CD8-positive, alpha-beta memory T cell (primary cell): Measurements from ENCODE around the gene AHDC1. TPM values are rescaled to one million over a fixed set of nuclear protein-coding genes. Genes with fewer than 3 reads are reported as not detected.
A peak's percentile ranks its signal among the peaks of the same experiment; 100 is the strongest.
"Not testable (repeated sequence)": the region's sequence is repeated elsewhere in the genome, so short reads cannot be mapped to it uniquely, and the experiment has no call there.

Experiments used
- CTCF ChIA-PET: fragments of 350-600 bp; sonication (Branson Sonifier 250); formaldehyde crosslinking; loops from one replicate; lab custom pipeline; 2021; ENCODE audit warnings: antibody characterized with exemption; lab: Charles Lee
- POLR2A ChIA-PET: fragments of 350-600 bp; sonication (Branson Sonifier 250); formaldehyde crosslinking; loops from one replicate; lab custom pipeline; 2021; ENCODE audit warnings: antibody characterized with exemption; lab: Charles Lee
- DNase-seq, 5 donors: peaks; one replicate each; pipeline versions ENCODE4 v3.0.0 to v3.0.0-alpha.2; 2020 to 2022; ENCODE audit warnings: mixed read lengths in 1 of 5
- H3K27ac ChIP-seq: one replicate; pipeline ENCODE4 v1.7.0; 2013; ENCODE audit warnings: low read depth, mild to moderate bottlenecking, low read length, moderate library complexity
- H3K27me3 ChIP-seq: 2 replicates; pipeline ENCODE4 v1.7.0; 2013; ENCODE audit warnings: low read length, mild to moderate bottlenecking; ENCODE audit not compliant: insufficient read depth, poor library complexity, severe bottlenecking
- H3K36me3 ChIP-seq: 2 replicates; pipeline ENCODE4 v1.7.0; 2013; ENCODE audit warnings: mild to moderate bottlenecking, low read length, moderate library complexity; ENCODE audit not compliant: insufficient read depth
- H3K4me1 ChIP-seq: 2 replicates; pipeline ENCODE4 v1.7.0; 2013; ENCODE audit warnings: mild to moderate bottlenecking, low read length, moderate library complexity; ENCODE audit not compliant: insufficient read depth
- H3K4me3 ChIP-seq: 2 replicates; pipeline ENCODE4 v1.7.0; 2013; ENCODE audit warnings: mild to moderate bottlenecking, low read length
- H3K9me3 ChIP-seq: 2 replicates; pipeline ENCODE4 v1.7.0; 2013; ENCODE audit warnings: mild to moderate bottlenecking, low read length
- H3K27ac Mint-ChIP-seq, 8 donors: one replicate each; pipeline ENCODE4 v1.8.0; 2020 to 2021; ENCODE audit warnings: mixed read lengths in 8 of 8, mild to moderate bottlenecking in 6 of 8, inconsistent platforms in 3 of 8, moderate library complexity in 3 of 8
- H3K27me3 Mint-ChIP-seq, 2 donors: one replicate each; pipeline ENCODE4 v1.8.0; 2020 to 2021; ENCODE audit warnings: mixed read lengths in 2 of 2, mild to moderate bottlenecking in 1 of 2, moderate library complexity in 1 of 2
- H3K36me3 Mint-ChIP-seq, 3 donors: one replicate each; pipeline ENCODE4 v1.8.0; 2020 to 2021; ENCODE audit warnings: mixed read lengths in 3 of 3, inconsistent platforms in 1 of 3, mild to moderate bottlenecking in 1 of 3
- H3K4me1 Mint-ChIP-seq, 3 donors: one replicate each; pipeline ENCODE4 v1.8.0; 2020 to 2021; ENCODE audit warnings: mixed read lengths in 3 of 3, inconsistent platforms in 1 of 3, mild to moderate bottlenecking in 1 of 3
- H3K4me3 Mint-ChIP-seq, 7 donors: one replicate each; pipeline ENCODE4 v1.8.0; 2020 to 2021; ENCODE audit warnings: mixed read lengths in 7 of 7, mild to moderate bottlenecking in 6 of 7, moderate library complexity in 4 of 7, inconsistent platforms in 2 of 7
- H3K9me3 Mint-ChIP-seq, 5 donors: one replicate each; pipeline ENCODE4 v1.8.0; 2020 to 2022; ENCODE audit warnings: mixed read lengths in 5 of 5, mild to moderate bottlenecking in 3 of 5, moderate library complexity in 2 of 5, inconsistent platforms in 1 of 5
- polyA plus RNA-seq: library from polyadenylated mRNA; unstranded; fragments of 300-500 nt; fragmentation: Illumina TruSeq; gene quantifications from one replicate; pipeline ENCODE4 v1.2.3, GENCODE V29; 2021
- total RNA-seq, 2 experiments: library from RNA; stranded (reverse); gene quantifications; one replicate each; pipeline ENCODE4 v1.2.3, GENCODE V29; 2021

The AHDC1 gene
- total and polyA plus RNA-seq, 3 experiments from 2014 or later = 1.9 to 11.5 (median 11.5) TPM

DNA sequence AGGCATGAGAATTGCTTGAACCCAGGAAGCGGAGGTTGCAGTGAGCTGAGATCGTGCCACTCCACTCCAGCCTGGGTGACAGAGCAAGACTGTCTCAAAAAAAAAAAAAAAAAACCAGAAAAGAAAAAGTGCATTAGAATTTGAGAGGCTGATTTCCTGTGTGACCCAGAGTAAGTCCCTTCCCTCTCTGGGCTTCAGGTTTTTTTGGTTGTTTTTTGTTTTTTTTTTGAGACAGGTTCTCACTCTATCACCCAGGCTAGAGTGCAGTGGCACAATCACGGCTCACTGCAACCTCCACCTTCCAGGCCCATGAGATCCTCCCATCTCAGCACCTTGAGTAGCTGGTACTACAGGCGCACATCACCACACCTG lies 65.7 kb downstream of the AHDC1 start:
- H3K36me3 ChIP-seq, H3K4me1 Mint-ChIP-seq, H3K4me3 Mint-ChIP-seq, H3K4me3 ChIP-seq, H3K9me3 Mint-ChIP-seq, H3K27me3 ChIP-seq, POLR2A ChIA-PET, H3K27me3 Mint-ChIP-seq, H3K9me3 ChIP-seq, H3K4me1 ChIP-seq, H3K27ac ChIP-seq, DNase-seq: not testable (repeated sequence)
- Mint-ChIP-seq H3K36me3 (peaks cover 0 to 12% (median 3%) of the 10 kb centered on the region in 3 donors), H3K27ac (peak overlapping the region in 1 of 8 donors; percentile 27)
- CTCF ChIA-PET = interaction anchor here (0.9 to 1.7 kb wide), 2 partner anchors 16 to 30 kb away, joined by 3 to 6 read pairs; no protein-coding TSS in a partner anchor

DNA sequence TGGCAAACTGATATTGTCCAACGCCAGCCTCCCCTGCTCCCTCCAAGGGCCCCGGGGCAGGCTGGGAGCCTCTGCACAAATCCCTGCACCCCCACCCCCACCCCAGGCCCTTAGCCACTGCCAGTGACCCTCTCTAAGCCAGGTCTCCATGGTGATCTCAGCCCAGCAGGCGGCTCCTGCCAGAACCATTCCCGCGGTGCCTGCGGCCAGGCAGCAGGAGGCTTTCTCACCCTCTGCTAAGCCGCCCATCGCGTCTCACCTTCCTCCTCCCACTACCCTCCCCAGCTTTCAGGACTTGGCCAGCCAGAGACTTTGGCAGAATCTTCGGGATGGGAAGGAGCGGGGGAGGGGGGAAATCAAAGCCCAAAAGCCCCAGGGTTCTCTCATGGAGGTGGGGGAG lies 67.2 kb downstream of the AHDC1 start:
- H3K36me3 ChIP-seq = no peaks in the 10 kb centered on the region
- peaks cover 0 to 17% (median 2%) of the 10 kb centered on the region in 3 donors for H3K36me3 Mint-ChIP-seq
- H3K4me1 Mint-ChIP-seq = peaks cover 10 to 12% (median 10%) of the 10 kb centered on the region in 3 donors
- ChIA-PET POLR2A (no interaction called here), CTCF (interaction anchor here (1.2 to 1.7 kb wide), 2 partner anchors 11 to 20 kb away, joined by 3 read pairs; no protein-coding TSS in a partner anchor)
- H3K27me3 ChIP-seq = no peaks in the 10 kb centered on the region
- H3K9me3 ChIP-seq = no peaks in the 10 kb centered on the region
- no peak overlapping the region for H3K4me3 ChIP-seq
- peak overlapping the region in 1 of 8 donors; percentile 57 for H3K27ac Mint-ChIP-seq
- no peak for DNase-seq
- H3K27ac ChIP-seq = no peak overlapping the region
- no peaks in the 10 kb centered on the region for H3K27me3 Mint-ChIP-seq
- no peaks in the 10 kb centered on the region for H3K4me1 ChIP-seq
- H3K9me3 Mint-ChIP-seq = no peaks in the 10 kb centered on the region
- H3K4me3 Mint-ChIP-seq = no peak overlapping the region

DNA sequence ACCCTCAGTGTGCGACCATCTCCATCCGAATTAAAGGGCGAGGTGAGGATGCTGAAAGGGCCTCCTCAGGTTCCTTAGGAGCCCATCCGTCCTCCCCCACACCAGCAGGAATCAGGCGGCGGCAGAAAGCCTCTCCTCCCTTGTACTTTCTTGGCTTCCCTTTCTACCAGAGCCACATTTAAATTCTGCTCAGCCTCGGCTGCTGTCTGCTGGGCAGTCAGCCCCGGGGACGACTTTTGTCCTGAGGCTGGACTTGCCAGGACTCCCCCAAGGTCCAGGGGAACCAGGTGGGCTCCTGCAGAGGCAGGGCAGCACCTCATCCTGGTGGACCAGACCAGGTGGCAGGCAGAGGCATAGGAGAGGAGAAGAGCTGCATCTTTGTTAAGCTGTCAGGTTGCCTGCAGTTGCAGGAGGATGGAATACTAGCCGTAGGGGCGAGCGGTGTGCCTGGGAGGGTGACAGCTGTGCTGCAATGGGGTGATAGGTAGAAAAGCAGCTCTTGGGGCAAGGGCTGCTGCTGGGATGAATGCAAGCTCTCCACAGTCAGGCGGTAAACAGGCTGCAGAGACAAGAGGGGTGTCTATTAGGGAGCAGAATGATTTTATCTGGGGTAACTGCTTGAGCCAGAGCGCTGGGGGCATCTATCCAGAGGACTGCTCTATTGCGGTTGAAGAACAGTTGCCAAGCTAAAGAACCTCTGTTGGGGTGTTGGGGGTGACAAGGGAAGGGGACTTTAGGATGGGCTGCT lies 67.8 kb downstream of the AHDC1 start:
- H3K36me3 ChIP-seq = no peaks in the 10 kb centered on the region
- H3K9me3 ChIP-seq = no peaks in the 10 kb centered on the region
- H3K9me3 Mint-ChIP-seq = no peaks in the 10 kb centered on the region
- no peak overlapping the region for H3K4me3 ChIP-seq
- H3K36me3 Mint-ChIP-seq = peaks cover 0 to 17% (median 2%) of the 10 kb centered on the region in 3 donors
- no peak for DNase-seq
- no peaks in the 10 kb centered on the region for H3K4me1 ChIP-seq
- ChIA-PET POLR2A (no interaction called here), CTCF (interaction anchor here (1.2 to 1.7 kb wide), 2 partner anchors 10 to 21 kb away, joined by 3 read pairs; no protein-coding TSS in a partner anchor)
- peak overlapping the region in 2 of 8 donors; percentile 47 to 84 for H3K27ac Mint-ChIP-seq
- H3K27ac ChIP-seq = no peak overlapping the region
- peaks cover 10 to 12% (median 10%) of the 10 kb centered on the region in 3 donors for H3K4me1 Mint-ChIP-seq
- peak overlapping the region in 1 of 7 donors; percentile 12 for H3K4me3 Mint-ChIP-seq
- H3K27me3 ChIP-seq = no peaks in the 10 kb centered on the region
- H3K27me3 Mint-ChIP-seq = no peaks in the 10 kb centered on the region

DNA sequence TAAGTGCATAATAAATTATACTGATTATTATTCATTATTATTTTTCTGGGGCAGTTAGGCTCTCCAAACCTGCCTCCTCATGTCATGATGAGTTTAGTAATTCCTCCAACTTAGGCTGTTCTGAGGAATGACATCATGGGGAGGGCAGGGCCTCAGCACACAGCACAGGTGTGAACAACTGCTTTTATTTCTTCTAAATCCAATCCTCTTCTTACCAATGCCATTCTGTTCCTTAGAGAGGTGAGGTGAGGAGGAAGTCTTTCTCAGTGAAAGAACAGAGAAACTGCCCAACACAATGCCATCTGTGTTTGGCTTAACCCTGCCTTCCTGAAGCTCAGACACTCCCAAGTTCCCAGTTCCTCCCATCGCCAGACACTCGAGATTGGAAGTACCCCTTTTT lies 68.6 kb downstream of the AHDC1 start:
- Histone ChIP-seq H3K27ac (no peak overlapping the region), H3K4me1 (no peaks in the 10 kb centered on the region), H3K4me3 (no peak overlapping the region), H3K27me3 (no peaks in the 10 kb centered on the region), H3K36me3 (no peaks in the 10 kb centered on the region), H3K9me3 (no peaks in the 10 kb centered on the region)
- CTCF ChIA-PET = interaction anchor here (1.2 to 1.7 kb wide), 2 partner anchors 10 to 21 kb away, joined by 3 read pairs; no protein-coding TSS in a partner anchor
- H3K27ac Mint-ChIP-seq = peak overlapping the region in 2 of 8 donors; percentile 43 to 61
- peaks cover 0 to 17% (median 2%) of the 10 kb centered on the region in 3 donors for H3K36me3 Mint-ChIP-seq
- no peaks in the 10 kb centered on the region for H3K27me3 Mint-ChIP-seq
- no peaks in the 10 kb centered on the region for H3K9me3 Mint-ChIP-seq
- H3K4me3 Mint-ChIP-seq = no peak overlapping the region
- peaks cover 10 to 12% (median 10%) of the 10 kb centered on the region in 3 donors for H3K4me1 Mint-ChIP-seq
- DNase-seq = no peak
- POLR2A ChIA-PET = no interaction called here

DNA sequence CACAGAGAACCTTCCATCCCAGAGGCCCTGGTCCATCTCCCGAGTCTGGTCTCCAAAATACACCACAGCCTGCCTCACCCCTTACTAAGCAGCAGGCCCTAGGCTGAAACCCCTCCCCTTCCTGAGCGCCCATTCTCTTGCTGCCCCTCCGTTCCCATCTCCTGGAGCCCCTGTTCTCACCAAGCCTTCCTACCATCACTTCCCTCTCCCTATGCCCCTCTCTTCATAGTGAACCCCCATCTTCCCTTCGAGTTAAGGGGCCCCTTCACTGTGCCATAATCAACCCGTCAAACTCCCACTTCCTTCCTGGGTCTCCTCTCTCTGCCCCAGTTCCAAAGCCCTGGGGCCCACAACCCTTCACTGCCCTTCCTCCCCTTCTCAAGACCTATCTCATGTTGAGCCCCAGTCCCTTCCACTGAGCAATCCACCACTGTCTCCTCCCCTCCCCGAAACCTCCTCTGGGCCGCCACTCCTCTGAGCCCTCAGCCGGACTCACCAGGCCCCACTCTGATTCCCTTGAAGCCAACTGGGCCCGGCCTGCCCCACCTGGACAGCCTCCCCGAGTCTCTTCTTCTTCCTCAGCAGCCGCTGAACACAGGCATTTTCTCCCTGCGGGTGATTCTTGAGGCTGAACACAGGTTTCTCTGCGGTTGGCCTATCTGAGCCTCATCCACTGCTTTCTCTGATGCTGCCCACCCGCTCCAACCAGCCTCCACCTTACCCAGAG lies 71.8 kb downstream of the AHDC1 start:
- Histone ChIP-seq H3K36me3 (no peaks in the 10 kb centered on the region), H3K27ac (no peak overlapping the region), H3K4me1 (peaks cover 15% of the 10 kb centered on the region), H3K27me3 (no peaks in the 10 kb centered on the region), H3K9me3 (no peaks in the 10 kb centered on the region), H3K4me3 (no peak overlapping the region)
- Mint-ChIP-seq H3K4me1 (peaks cover 17 to 26% (median 23%) of the 10 kb centered on the region in 3 donors), H3K27me3 (no peaks in the 10 kb centered on the region), H3K9me3 (no peaks in the 10 kb centered on the region), H3K4me3 (peak overlapping the region in 2 of 7 donors; percentile 20 to 61), H3K36me3 (peaks cover 0 to 17% (median 0%) of the 10 kb centered on the region in 3 donors), H3K27ac (peak overlapping the region in 7 of 8 donors; percentile 33 to 97 (median 77))
- ChIA-PET CTCF (no interaction called here), POLR2A (interaction anchor here (0.5 kb wide), 1 partner anchor 34 kb away, joined by 4 read pairs; no protein-coding TSS in a partner anchor)
- DNase-seq = no peak

DNA sequence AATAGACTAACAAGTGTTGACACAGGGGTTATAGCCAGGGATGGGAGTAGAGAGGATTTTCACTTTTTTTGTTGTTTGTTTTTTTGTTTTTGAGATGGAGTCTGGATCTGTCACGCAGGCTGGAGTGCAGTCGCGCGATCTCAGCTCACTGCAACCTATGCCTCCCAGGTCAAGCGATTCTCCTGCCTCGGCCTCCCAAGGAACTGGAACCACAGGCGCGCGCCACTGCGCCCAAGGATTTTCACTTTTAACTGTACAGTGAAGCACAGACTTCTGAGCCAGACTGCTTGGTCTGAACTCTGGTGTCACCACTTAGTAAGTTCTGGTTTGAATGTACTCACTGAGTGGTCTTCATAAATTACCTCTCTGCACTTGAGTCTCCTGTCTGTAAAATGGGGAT lies 73.8 kb downstream of the AHDC1 start:
- CTCF ChIA-PET = interaction anchor here (0.9 kb wide), 1 partner anchor 27 kb away, joined by 3 read pairs; no protein-coding TSS in a partner anchor
- POLR2A ChIA-PET = no interaction called here

DNA sequence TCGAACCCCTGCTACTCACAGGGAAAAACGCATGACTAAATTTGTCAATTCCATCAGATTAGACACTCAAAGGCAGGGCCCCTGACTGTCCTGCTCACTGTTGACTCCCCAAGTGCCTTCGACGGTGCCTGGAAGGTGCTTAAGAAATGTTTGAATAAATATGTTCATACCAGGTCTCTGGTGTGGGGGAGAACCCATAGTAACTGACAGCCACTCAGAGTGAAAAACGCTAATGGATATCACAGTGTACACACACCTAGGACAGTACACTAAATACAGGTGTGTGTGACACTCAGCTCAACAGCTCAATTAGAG lies 74.3 kb downstream of the AHDC1 start:
- ChIA-PET CTCF (interaction anchor here (0.9 kb wide), 1 partner anchor 27 kb away, joined by 3 read pairs; no protein-coding TSS in a partner anchor), POLR2A (no interaction called here)
- Mint-ChIP-seq H3K4me1 (peaks cover 42 to 49% (median 43%) of the 10 kb centered on the region in 3 donors), H3K9me3 (no peaks in the 10 kb centered on the region), H3K4me3 (peak overlapping the region in 4 of 7 donors; percentile 15 to 71 (median 28)), H3K36me3 (peaks cover 0 to 14% (median 0%) of the 10 kb centered on the region in 3 donors), H3K27me3 (no peaks in the 10 kb centered on the region), H3K27ac (peak overlapping the region in 2 of 8 donors; percentile 20 to 86)
- H3K27ac ChIP-seq = no peak overlapping the region
- H3K4me3 ChIP-seq = no peak overlapping the region
- H3K27me3 ChIP-seq = no peaks in the 10 kb centered on the region
- peaks cover 40% of the 10 kb centered on the region for H3K4me1 ChIP-seq
- H3K9me3 ChIP-seq = no peaks in the 10 kb centered on the region
- H3K36me3 ChIP-seq = no peaks in the 10 kb centered on the region
- no peak for DNase-seq

More for the DNA sequence above, 73.8 kb downstream of the AHDC1 start:
- no peaks in the 10 kb centered on the region for H3K27me3 ChIP-seq
- no peaks in the 10 kb centered on the region for H3K9me3 Mint-ChIP-seq
- H3K36me3 Mint-ChIP-seq = peaks cover 0 to 15% (median 0%) of the 10 kb centered on the region in 3 donors
- peak overlapping the region in 3 of 8 donors; percentile 12 to 93 (median 70) for H3K27ac Mint-ChIP-seq
- no peaks in the 10 kb centered on the region for H3K9me3 ChIP-seq
- H3K36me3 ChIP-seq = no peaks in the 10 kb centered on the region
- no peak overlapping the region for H3K27ac ChIP-seq
- H3K4me3 ChIP-seq = no peak overlapping the region
- H3K4me1 Mint-ChIP-seq = peaks cover 36 to 45% (median 40%) of the 10 kb centered on the region in 3 donors
- H3K4me3 Mint-ChIP-seq = peak overlapping the region in 1 of 7 donors; percentile 15
- no peak for DNase-seq
- peaks cover 35% of the 10 kb centered on the region for H3K4me1 ChIP-seq
- H3K27me3 Mint-ChIP-seq = no peaks in the 10 kb centered on the region
